Measurements from ENCODE around the gene LDLRAD4.

The LDLRAD4 gene

GRCh38 chr18:13400636-13401315 is 182.2 kb downstream of the LDLRAD4 start:
- DNase-seq, result no peak
- Histone ChIP-seq H3K27ac (no peak overlapping the region), H3K27me3 (ENCODE audit: insufficient read depth, low read depth, severe bottlenecking) (no peaks in the 10 kb centered on the region), H3K9me3 (ENCODE audit: severe bottlenecking) (no peaks in the 10 kb centered on the region), H3K36me3 (no peaks in the 10 kb centered on the region), H3K4me3 (ENCODE audit: low read depth, low read length) (no peak overlapping the region)
- no peak for TF ChIP-seq CTCF (IDR thresholded peaks at IDR 0.05; ENCODE audit: low read depth, low read length)

GRCh38 chr18:13401404-13401803 is 182.8 kb downstream of the LDLRAD4 start:
- DNase-seq, result no peak
- H3K9me3 ChIP-seq (ENCODE audit: severe bottlenecking), result no peaks in the 10 kb centered on the region
- H3K4me3 ChIP-seq (ENCODE audit: low read depth, low read length), result no peak overlapping the region
- H3K27me3 ChIP-seq (ENCODE audit: insufficient read depth, low read depth, severe bottlenecking), result no peaks in the 10 kb centered on the region
- H3K36me3 ChIP-seq, result no peaks in the 10 kb centered on the region
- TF ChIP-seq CTCF (IDR thresholded peaks at IDR 0.05; ENCODE audit: low read depth, low read length), result no peak
- H3K27ac ChIP-seq, result no peak overlapping the region

GRCh38 chr18:13401826-13402225 is 183.3 kb downstream of the LDLRAD4 start:
- H3K27me3 ChIP-seq (ENCODE audit: insufficient read depth, low read depth, severe bottlenecking), result no peaks in the 10 kb centered on the region
- H3K27ac ChIP-seq, result no peak overlapping the region
- H3K9me3 ChIP-seq (ENCODE audit: severe bottlenecking), result no peaks in the 10 kb centered on the region
- no peak for TF ChIP-seq CTCF (IDR thresholded peaks at IDR 0.05; ENCODE audit: low read depth, low read length)
- no peak overlapping the region for H3K4me3 ChIP-seq (ENCODE audit: low read depth, low read length)
- H3K36me3 ChIP-seq, result no peaks in the 10 kb centered on the region
- DNase-seq, result no peak

GRCh38 chr18:13403786-13404549 is 185.4 kb downstream of the LDLRAD4 start:
- Histone ChIP-seq H3K4me3 (ENCODE audit: low read depth, low read length) (no peak overlapping the region), H3K9me3 (ENCODE audit: severe bottlenecking) (no peaks in the 10 kb centered on the region), H3K27ac (no peak overlapping the region), H3K36me3 (no peaks in the 10 kb centered on the region), H3K27me3 (ENCODE audit: insufficient read depth, low read depth, severe bottlenecking) (no peaks in the 10 kb centered on the region)
- no peak for TF ChIP-seq CTCF (IDR thresholded peaks at IDR 0.05; ENCODE audit: low read depth, low read length)
- no peak for DNase-seq

- H3K36me3 ChIP-seq, result no peaks in the 10 kb centered on the region
- H3K27me3 ChIP-seq (ENCODE audit: insufficient read depth, low read depth, severe bottlenecking), result no peaks in the 10 kb centered on the region
- H3K9me3 ChIP-seq (ENCODE audit: severe bottlenecking), result no peaks in the 10 kb centered on the region
- no peak overlapping the region for H3K27ac ChIP-seq
- TF ChIP-seq CTCF (IDR thresholded peaks at IDR 0.05; ENCODE audit: low read depth, low read length), result no peak
- no peak overlapping the region for H3K4me3 ChIP-seq (ENCODE audit: low read depth, low read length)
- DNase-seq, result no peak
Observed at GRCh38 chr18:13405305-13406038, 186.9 kb downstream of the LDLRAD4 start.

Data from WERI-Rb-1 (cell line).